HepG2 (cell line): ENCODE measurements around the gene KCTD13. TPM values are rescaled to one million over a fixed set of nuclear protein-coding genes. Genes with fewer than 3 reads are reported as not detected.
"Not testable (repeated sequence)": the region's sequence is repeated elsewhere in the genome, so short reads cannot be mapped to it uniquely, and the experiment has no call there.

Experiments
- ATAC-seq: fragments of 200-7000 bp; cut with Tn5 transposase; 3 replicates; pipeline ENCODE4 v1.9.1; 2020; ENCODE audit warnings: mild to moderate bottlenecking, moderate library complexity
- BruUV-seq: library from RNA; stranded (reverse); fragments of 400-500 nt; replicated peaks from 2 replicates; lab custom pipeline; 2021; lab: Mats Ljungman, UMichigan
- CTCF ChIA-PET: fragments of 300-600 bp; formaldehyde crosslinking; extraction: SDS; loops from one replicate; lab custom pipeline; 2021; ENCODE audit warnings: low total read pairs, inconsistent platforms, low intra/inter-chr PET ratio; lab: Yijun Ruan, JAX
- POLR2A ChIA-PET: fragments of 350-600 bp; sonication (Branson Sonifier 250); formaldehyde crosslinking; loops from one replicate; lab custom pipeline; 2020; ENCODE audit warnings: antibody characterized with exemption, inconsistent platforms; lab: Yijun Ruan, JAX
- DNase-seq: peaks from one replicate; pipeline ENCODE4 v3.0.0-alpha.2; 2015; ENCODE audit warnings: low spot score
- FAIRE-seq: peaks from 3 replicates; lab custom pipeline; 2011; peaks lifted over from hg19 to GRCh38; lab: Jason Lieb, UNC
- H2AFZ ChIP-seq: one replicate; pipeline ENCODE4 v1.6.1; 2011; ENCODE audit warnings: low read length, inconsistent platforms
- H3K27ac ChIP-seq: fragments of 300-600 bp; 3 replicates; pipeline ENCODE4 v1.8.0; 2011; ENCODE audit warnings: mixed run types, mild to moderate bottlenecking, mixed read lengths, low read length, inconsistent platforms; ENCODE audit not compliant: insufficient read depth; ENCODE audit errors: extremely low read length
- H3K27me3 ChIP-seq, 2 experiments: fragments of 200-600 bp in 1 of 2; 2 replicates in 1 of 2; 3 replicates in 1 of 2; pipeline versions ENCODE4 v1.6.0 to v1.8.0; 2011; ENCODE audit warnings: low read length in 2 of 2, mild to moderate bottlenecking in 2 of 2, moderate library complexity in 2 of 2, inconsistent platforms in 1 of 2; ENCODE audit not compliant: insufficient read depth in 2 of 2, control insufficient read depth in 1 of 2
- H3K36me3 ChIP-seq, 2 experiments: fragments of 200-600 bp in 1 of 2; replicated peaks in 1 of 2; 2 replicates in 1 of 2; 3 replicates in 1 of 2; pipeline versions ENCODE4 v1.5.1 to v1.8.0; 2011; ENCODE audit warnings: low read length in 2 of 2, inconsistent platforms in 1 of 2; ENCODE audit not compliant: insufficient read depth in 2 of 2, control insufficient read depth in 1 of 2
- H3K4me1 ChIP-seq: 2 replicates; pipeline ENCODE4 v1.5.1; 2012; ENCODE audit warnings: low read length, inconsistent platforms; ENCODE audit not compliant: insufficient read depth
- H3K4me2 ChIP-seq: 2 replicates; pipeline ENCODE4 v1.6.0; 2011; ENCODE audit warnings: low read depth, low read length, inconsistent platforms
- H3K4me3 ChIP-seq, 3 experiments: fragments of 200-600 bp in 1 of 3; sonication (generic), shearing (Covaris generic) in 1 of 3; replicated peaks in 1 of 3; 2 replicates each; pipeline ENCODE4 v1.5.1; 2011 to 2016; ENCODE audit warnings: low read length in 3 of 3, inconsistent platforms in 2 of 3, low read depth in 2 of 3, mild to moderate bottlenecking in 2 of 3, control low read depth in 1 of 3, mixed read lengths in 1 of 3; ENCODE audit not compliant: insufficient read depth in 1 of 3
- H3K79me2 ChIP-seq: one replicate; pipeline ENCODE4 v1.6.1; 2011; ENCODE audit warnings: low read length, inconsistent platforms; ENCODE audit not compliant: insufficient read depth
- H3K9ac ChIP-seq: 2 replicates; pipeline ENCODE4 v1.6.0; 2011; ENCODE audit warnings: mild to moderate bottlenecking, low read depth, low read length, inconsistent platforms; ENCODE audit not compliant: insufficient read depth
- H3K9me3 ChIP-seq: 2 replicates; pipeline ENCODE4 v1.5.1; 2012; ENCODE audit warnings: mild to moderate bottlenecking, low read length
- H4K20me1 ChIP-seq: 2 replicates; pipeline ENCODE4 v1.6.0; 2011; ENCODE audit warnings: inconsistent platforms, mild to moderate bottlenecking, low read length, moderate library complexity; ENCODE audit not compliant: insufficient read depth
- RNF2 ChIP-seq: fragments of 450-650 bp; conservative IDR thresholded peaks from 2 replicates; pipeline ENCODE4 v1.6.1; 2016; ENCODE audit warnings: low read depth
- TEAD2 ChIP-seq: sonication (generic); formaldehyde crosslinking; IDR thresholded peaks from 2 replicates; pipeline ENCODE4 v1.9.0; 2021; ENCODE audit warnings: missing genetic modification reagents
- ZNF207 ChIP-seq: fragments of 450-650 bp; IDR thresholded peaks from 2 replicates; pipeline ENCODE4 v1.6.1; 2016; ENCODE audit warnings: antibody characterized with exemption, borderline replicate concordance
- ZNF431 ChIP-seq: sonication (generic); formaldehyde crosslinking; IDR thresholded peaks from 2 replicates; pipeline ENCODE4 v1.9.0; 2022; ENCODE audit warnings: missing genetic modification reagents, low read depth, mild to moderate bottlenecking, borderline replicate concordance
- WGBS: methylation state at CpG from one replicate; pipeline ENCODE4 v1.1.6; 2017; ENCODE audit warnings: low lambda C conversion rate; 5-methylcytosine and 5-hydroxymethylcytosine counted together
- in situ Hi-C: cut with HindIII; loops from 2 replicates; pipeline ENCODE4 v1.10.0; 2017; ENCODE audit warnings: low pct_unique_long_range_greater_than_20kb; ENCODE audit not compliant: extremely low pct_ligation_motif_present
- intact Hi-C: fragments of 100-400 bp; cut with micrococcal nuclease; formaldehyde crosslinking; loops from one replicate; pipeline ENCODE4 v1.10.0; 2022; ENCODE audit not compliant: unreplicated experiment
- polyA plus RNA-seq, 8 experiments: library from polyadenylated mRNA; depleted of rRNA in 3 of 8; stranded (reverse) in 7 of 8; unstranded in 1 of 8; fragments of >200 nt; fragmentation: Illumina TruSeq in 4 of 8; extraction: Trizol in 4 of 8; gene quantifications; 2 replicates each; pipeline versions ENCODE4 v1.2.1 to v1.2.3, GENCODE V29; 2011 to 2016; ENCODE audit warnings: low read depth in 4 of 8, missing spikeins in 1 of 8, mixed read lengths in 1 of 8; ENCODE audit not compliant: insufficient read depth in 1 of 8
- total RNA-seq, 5 experiments: library from RNA; depleted of rRNA; stranded (reverse); fragments of >200 nt; fragmentation: Illumina TruSeq; extraction: Trizol; gene quantifications; 2 replicates each; pipeline ENCODE4 v1.2.3, GENCODE V29; 2016; ENCODE audit warnings: low read depth in 1 of 5
- TF ChIP-seq, protein P1 (sequence below): sonication (generic); formaldehyde crosslinking; IDR thresholded peaks from 2 replicates; pipeline ENCODE4 v1.4.0; 2020; ENCODE audit warnings: missing genetic modification reagents

The KCTD13 gene
- total and polyA plus RNA-seq, 2 of the 13 experiments (the other 11 are each of a cell fraction or from before 2014, with no cell fraction given): 6.3 to 14.7 TPM

GRCh38 chr16:29910819-29911675 is 15.0 kb downstream of the KCTD13 start (continued):
- TF ChIP-seq ZNF431 (CRISPR knock-in tag) (no peak), ZNF207 (no peak), TEAD2 (no peak), RNF2 (no peak)
- TF ChIP-seq, protein P1, sequence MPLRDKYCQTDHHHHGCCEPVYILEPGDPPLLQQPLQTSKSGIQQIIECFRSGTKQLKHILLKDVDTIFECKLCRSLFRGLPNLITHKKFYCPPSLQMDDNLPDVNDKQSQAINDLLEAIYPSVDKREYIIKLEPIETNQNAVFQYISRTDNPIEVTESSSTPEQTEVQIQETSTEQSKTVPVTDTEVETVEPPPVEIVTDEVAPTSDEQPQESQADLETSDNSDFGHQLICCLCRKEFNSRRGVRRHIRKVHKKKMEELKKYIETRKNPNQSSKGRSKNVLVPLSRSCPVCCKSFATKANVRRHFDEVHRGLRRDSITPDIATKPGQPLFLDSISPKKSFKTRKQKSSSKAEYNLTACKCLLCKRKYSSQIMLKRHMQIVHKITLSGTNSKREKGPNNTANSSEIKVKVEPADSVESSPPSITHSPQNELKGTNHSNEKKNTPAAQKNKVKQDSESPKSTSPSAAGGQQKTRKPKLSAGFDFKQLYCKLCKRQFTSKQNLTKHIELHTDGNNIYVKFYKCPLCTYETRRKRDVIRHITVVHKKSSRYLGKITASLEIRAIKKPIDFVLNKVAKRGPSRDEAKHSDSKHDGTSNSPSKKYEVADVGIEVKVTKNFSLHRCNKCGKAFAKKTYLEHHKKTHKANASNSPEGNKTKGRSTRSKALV: no peak
- TF ChIP-seq, all 625 proteins: peak for 7

- H3K27me3 ChIP-seq, H3K4me1 ChIP-seq, in situ Hi-C loops, H2AFZ ChIP-seq, H3K4me2 ChIP-seq, H3K9ac ChIP-seq, CTCF ChIA-PET, DNase-seq, H4K20me1 ChIP-seq, H3K9me3 ChIP-seq, ATAC-seq, H3K36me3 ChIP-seq, FAIRE-seq, intact Hi-C loops, H3K79me2 ChIP-seq, H3K4me3 ChIP-seq, H3K27ac ChIP-seq, BruUV-seq: not testable (repeated sequence)
- POLR2A ChIA-PET: interaction anchor here (1.6 to 6.2 kb wide), 3 partner anchors 9 to 64 kb away, joined by 6 to 49 read pairs (median 11); partner anchors contain the start of genes ASPHD1, KCTD13, SEZ6L2 and TAOK2
- WGBS: 96% methylated on average over 6 of the region's 6 CpGs
Measured at GRCh38 chr16:29909851-29910250, 16.2 kb downstream of the KCTD13 start.
